A673 (cell line): ENCODE results near the gene MYOC. TPM values are rescaled to one million over a fixed set of nuclear protein-coding genes. Genes with fewer than 3 reads are reported as not detected.
A peak's percentile ranks its signal among the peaks of the same experiment; 100 is the strongest.

Source experiments
- BruUV-seq: library from RNA; stranded (reverse); fragments of 400-500 nt; replicated peaks from 2 replicates; lab custom pipeline; 2021; lab: Mats Ljungman, UMichigan
- CTCF ChIA-PET: fragments of 300-600 bp; sonication (Branson Sonifier 250); formaldehyde crosslinking; loops from one replicate; lab custom pipeline; 2022; ENCODE audit warnings: antibody characterized with exemption; lab: Charles Lee
- POLR2A ChIA-PET: fragments of 300-600 bp; sonication (Branson Sonifier 250); formaldehyde crosslinking; loops from one replicate; lab custom pipeline; 2022; ENCODE audit warnings: antibody characterized with exemption; ENCODE audit not compliant: low non-redundant PET; lab: Charles Lee
- DNase-seq: peaks from one replicate; pipeline ENCODE4 v3.0.0-alpha.2; 2015; ENCODE audit warnings: low spot score
- H3K27ac ChIP-seq: fragments of 200-600 bp; sonication (generic); 2 replicates; pipeline ENCODE4 v1.5.1; 2016; ENCODE audit warnings: mixed run types, low read depth, mild to moderate bottlenecking, mixed read lengths, antibody characterized with exemption, low read length; ENCODE audit not compliant: poor library complexity, severe bottlenecking
- H3K27me3 ChIP-seq: fragments of 200-600 bp; sonication (generic); replicated peaks from 2 replicates; pipeline ENCODE4 v1.6.1; 2017; ENCODE audit warnings: mixed run types, low read depth, mild to moderate bottlenecking, mixed read lengths, antibody characterized with exemption, low read length; ENCODE audit not compliant: insufficient read depth, poor library complexity
- H3K36me3 ChIP-seq: fragments of 200-600 bp; sonication (generic); 2 replicates; pipeline ENCODE4 v1.6.1; 2016; ENCODE audit warnings: mixed run types, mild to moderate bottlenecking, mixed read lengths, antibody characterized with exemption, low read length; ENCODE audit not compliant: insufficient read depth, poor library complexity, severe bottlenecking
- H3K4me1 ChIP-seq: fragments of 200-600 bp; sonication (generic); 2 replicates; pipeline ENCODE4 v1.6.1; 2017; ENCODE audit warnings: mixed run types, mild to moderate bottlenecking, mixed read lengths, antibody characterized with exemption, low read length; ENCODE audit not compliant: insufficient read depth, poor library complexity, severe bottlenecking
- H3K4me3 ChIP-seq: fragments of 200-600 bp; sonication (generic); 2 replicates; pipeline ENCODE4 v1.5.1; 2016; ENCODE audit warnings: low read depth, mixed run types, mild to moderate bottlenecking, mixed read lengths, low read length; ENCODE audit not compliant: poor library complexity, severe bottlenecking
- H3K9me3 ChIP-seq: fragments of 200-600 bp; sonication (generic); 2 replicates; pipeline ENCODE4 v1.6.1; 2016; ENCODE audit warnings: mixed run types, low read depth, mild to moderate bottlenecking, mixed read lengths, antibody characterized with exemption, low read length; ENCODE audit not compliant: poor library complexity, severe bottlenecking
- EZH2 ChIP-seq: fragments of 200-600 bp; sonication (generic); IDR thresholded peaks from 2 replicates; pipeline ENCODE4 v1.6.1; 2017; ENCODE audit warnings: borderline replicate concordance, low read depth, mild to moderate bottlenecking, mixed read lengths, antibody characterized with exemption, low read length; ENCODE audit not compliant: poor library complexity, severe bottlenecking
- intact Hi-C: fragments of 100-400 bp; cut with micrococcal nuclease; formaldehyde crosslinking; loops from one replicate; pipeline ENCODE4 v1.10.0; 2022; ENCODE audit not compliant: unreplicated experiment
- total RNA-seq: library from RNA; stranded (reverse); gene quantifications from 2 replicates; pipeline ENCODE4 v1.2.3, GENCODE V29; 2021
- TF ChIP-seq, protein P1 (sequence below): fragments of 300-800, 200-600 bp; sonication (generic); conservative IDR thresholded peaks from 2 replicates; pipeline ENCODE4 v1.5.1; 2017; ENCODE audit warnings: low read depth, mild to moderate bottlenecking, antibody characterized with exemption, low read length, moderate library complexity, mixed read lengths

Gene MYOC
- total RNA-seq, 1 experiment from 2014 or later = not detected

GRCh38 chr1:171644805-171645483 is 7.5 kb downstream of the MYOC start:
- Histone ChIP-seq H3K27me3 (no peaks in the 10 kb centered on the region), H3K36me3 (no peaks in the 10 kb centered on the region), H3K4me1 (no peaks in the 10 kb centered on the region), H3K9me3 (no peaks in the 10 kb centered on the region), H3K27ac (no peak overlapping the region), H3K4me3 (no peak overlapping the region)
- ChIA-PET POLR2A (no interaction called here), CTCF (interaction anchor here (0.8 to 2.1 kb wide), 10 partner anchors 15 to 755 kb away, joined by 3 to 25 read pairs (median 4); no protein-coding TSS in a partner anchor)
- TF ChIP-seq EZH2 = no peak
- TF ChIP-seq, protein P1, sequence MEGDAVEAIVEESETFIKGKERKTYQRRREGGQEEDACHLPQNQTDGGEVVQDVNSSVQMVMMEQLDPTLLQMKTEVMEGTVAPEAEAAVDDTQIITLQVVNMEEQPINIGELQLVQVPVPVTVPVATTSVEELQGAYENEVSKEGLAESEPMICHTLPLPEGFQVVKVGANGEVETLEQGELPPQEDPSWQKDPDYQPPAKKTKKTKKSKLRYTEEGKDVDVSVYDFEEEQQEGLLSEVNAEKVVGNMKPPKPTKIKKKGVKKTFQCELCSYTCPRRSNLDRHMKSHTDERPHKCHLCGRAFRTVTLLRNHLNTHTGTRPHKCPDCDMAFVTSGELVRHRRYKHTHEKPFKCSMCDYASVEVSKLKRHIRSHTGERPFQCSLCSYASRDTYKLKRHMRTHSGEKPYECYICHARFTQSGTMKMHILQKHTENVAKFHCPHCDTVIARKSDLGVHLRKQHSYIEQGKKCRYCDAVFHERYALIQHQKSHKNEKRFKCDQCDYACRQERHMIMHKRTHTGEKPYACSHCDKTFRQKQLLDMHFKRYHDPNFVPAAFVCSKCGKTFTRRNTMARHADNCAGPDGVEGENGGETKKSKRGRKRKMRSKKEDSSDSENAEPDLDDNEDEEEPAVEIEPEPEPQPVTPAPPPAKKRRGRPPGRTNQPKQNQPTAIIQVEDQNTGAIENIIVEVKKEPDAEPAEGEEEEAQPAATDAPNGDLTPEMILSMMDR = peak; percentile 89
- intact Hi-C loops = loop anchor here (2.0 to 5.0 kb wide), 3 partner anchors 137 to 340 kb away; partner anchors contain the start of gene METTL13
- DNase-seq = peak; percentile 92
- BruUV-seq = no TSS peak

DNA sequence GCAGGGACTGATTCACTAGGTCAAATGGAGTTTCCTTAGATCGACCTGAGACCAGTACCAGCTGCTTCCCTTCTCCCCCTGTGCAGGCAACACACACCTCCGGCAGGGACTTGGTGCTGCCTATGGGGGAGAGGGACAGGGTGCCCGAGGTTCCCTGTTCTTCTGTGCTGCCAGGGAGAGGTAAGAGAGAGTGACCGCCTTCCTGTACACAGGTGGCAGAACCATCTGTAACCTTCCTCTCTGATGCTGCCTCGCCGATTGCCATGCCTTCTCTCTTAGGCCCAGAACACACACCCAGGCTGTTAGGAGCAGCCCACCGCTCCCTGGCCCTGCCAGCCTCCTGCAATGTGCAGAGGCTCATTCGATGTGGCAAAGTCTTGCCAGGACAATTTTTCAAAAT is 9.3 kb downstream of the MYOC start:
- no peaks in the 10 kb centered on the region for H3K36me3 ChIP-seq
- ChIA-PET POLR2A (no interaction called here), CTCF (no interaction called here)
- no peaks in the 10 kb centered on the region for H3K4me1 ChIP-seq
- intact Hi-C loops = no loop called here
- BruUV-seq = no TSS peak
- DNase-seq = no peak
- H3K9me3 ChIP-seq = no peaks in the 10 kb centered on the region
- no peak overlapping the region for H3K4me3 ChIP-seq
- H3K27me3 ChIP-seq = no peaks in the 10 kb centered on the region
- H3K27ac ChIP-seq = no peak overlapping the region
- TF ChIP-seq, protein P1 = no peak
- TF ChIP-seq EZH2 = no peak

GRCh38 chr1:171642197-171642596 is 10.3 kb downstream of the MYOC start:
- BruUV-seq = no TSS peak
- ChIA-PET CTCF (no interaction called here), POLR2A (no interaction called here)
- Histone ChIP-seq H3K4me1 (no peaks in the 10 kb centered on the region), H3K9me3 (no peaks in the 10 kb centered on the region), H3K27me3 (no peaks in the 10 kb centered on the region), H3K4me3 (no peak overlapping the region), H3K27ac (no peak overlapping the region), H3K36me3 (no peaks in the 10 kb centered on the region)
- TF ChIP-seq, protein P1 = no peak
- TF ChIP-seq EZH2 = no peak
- no peak for DNase-seq
- intact Hi-C loops = no loop called here
